Measurements from ENCODE around the gene ABCC2.

DNA sequence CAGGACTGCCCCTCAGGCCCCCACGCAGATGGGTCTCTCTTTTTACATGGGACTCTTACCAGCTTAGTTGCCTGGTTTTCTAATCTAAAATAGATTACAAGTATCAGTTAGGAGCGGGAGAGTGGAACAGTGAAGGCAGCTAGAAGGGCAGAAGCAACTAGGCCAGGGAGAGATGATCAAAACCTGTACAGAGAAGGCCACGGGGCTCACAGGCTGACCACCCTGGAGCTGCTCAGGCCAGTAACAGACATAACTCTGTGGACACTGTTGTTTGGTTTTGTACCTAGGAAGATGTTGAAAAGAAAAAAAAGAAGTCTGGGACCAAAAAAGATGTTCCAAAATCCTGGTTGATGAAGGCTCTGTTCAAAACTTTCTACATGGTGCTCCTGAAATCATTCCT is 16.5 kb downstream of the ABCC2 start:
- TF ChIP-seq EZH2 (IDR thresholded peaks at IDR 0.05; ENCODE audit: borderline replicate concordance, insufficient read depth, low read length, poor library complexity, severe bottlenecking) (no peak), RAD21 (conservative IDR thresholded peaks at IDR 0.05) (no peak)
- TF ChIP-seq, protein P1, sequence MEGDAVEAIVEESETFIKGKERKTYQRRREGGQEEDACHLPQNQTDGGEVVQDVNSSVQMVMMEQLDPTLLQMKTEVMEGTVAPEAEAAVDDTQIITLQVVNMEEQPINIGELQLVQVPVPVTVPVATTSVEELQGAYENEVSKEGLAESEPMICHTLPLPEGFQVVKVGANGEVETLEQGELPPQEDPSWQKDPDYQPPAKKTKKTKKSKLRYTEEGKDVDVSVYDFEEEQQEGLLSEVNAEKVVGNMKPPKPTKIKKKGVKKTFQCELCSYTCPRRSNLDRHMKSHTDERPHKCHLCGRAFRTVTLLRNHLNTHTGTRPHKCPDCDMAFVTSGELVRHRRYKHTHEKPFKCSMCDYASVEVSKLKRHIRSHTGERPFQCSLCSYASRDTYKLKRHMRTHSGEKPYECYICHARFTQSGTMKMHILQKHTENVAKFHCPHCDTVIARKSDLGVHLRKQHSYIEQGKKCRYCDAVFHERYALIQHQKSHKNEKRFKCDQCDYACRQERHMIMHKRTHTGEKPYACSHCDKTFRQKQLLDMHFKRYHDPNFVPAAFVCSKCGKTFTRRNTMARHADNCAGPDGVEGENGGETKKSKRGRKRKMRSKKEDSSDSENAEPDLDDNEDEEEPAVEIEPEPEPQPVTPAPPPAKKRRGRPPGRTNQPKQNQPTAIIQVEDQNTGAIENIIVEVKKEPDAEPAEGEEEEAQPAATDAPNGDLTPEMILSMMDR (IDR thresholded peaks at IDR 0.05; ENCODE audit: poor library complexity, severe bottlenecking): no peak
